GM19193 (cell line): ENCODE measurements around the gene MTRF1.

Source experiments
- POLR2A ChIP-seq: IDR thresholded peaks from 4 replicates; pipeline ENCODE4 v1.6.1; 2011; ENCODE audit not compliant: insufficient read depth, insufficient read length; ENCODE audit errors: extremely low read depth

Gene MTRF1

DNA sequence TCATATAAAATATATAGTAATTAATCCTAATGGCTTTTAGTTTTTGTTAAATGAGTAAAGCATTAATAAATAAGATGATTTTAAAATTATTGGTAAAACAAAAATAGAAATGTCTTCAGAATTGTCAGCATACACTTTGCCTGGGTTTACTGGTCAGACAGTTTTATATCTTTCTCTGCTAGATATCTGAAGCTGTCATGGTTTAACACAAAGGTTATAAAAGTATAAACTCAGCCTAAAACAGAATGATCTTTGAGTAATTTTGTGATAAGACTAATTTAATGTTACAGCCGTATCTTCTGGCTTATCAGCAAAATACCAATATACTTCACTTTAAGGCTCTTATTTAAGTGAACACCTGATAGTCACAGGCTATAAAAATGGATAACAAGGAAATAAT, 29.9 kb upstream of the MTRF1 start:
- TF ChIP-seq POLR2A: no peak

DNA sequence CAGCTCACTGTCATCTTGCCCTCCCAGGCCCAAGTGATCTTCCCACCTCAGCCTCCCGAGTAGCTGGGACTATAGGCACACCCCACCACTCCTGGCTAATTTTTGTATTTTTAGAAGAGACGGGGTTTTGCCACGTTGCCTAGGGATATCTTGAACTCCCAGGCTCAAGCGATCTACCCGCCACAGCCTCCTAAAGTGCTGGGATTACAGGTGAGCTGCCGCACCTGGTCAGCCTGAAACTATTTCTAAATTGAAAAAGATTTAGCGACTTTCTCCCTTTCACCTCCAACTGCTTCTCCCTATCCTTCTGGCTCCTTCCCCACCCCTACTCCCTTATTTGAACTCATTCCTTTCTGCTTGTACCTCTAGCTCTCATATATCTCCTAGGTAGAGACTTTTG, 27.9 kb upstream of the MTRF1 start:
- no peak for TF ChIP-seq POLR2A

DNA sequence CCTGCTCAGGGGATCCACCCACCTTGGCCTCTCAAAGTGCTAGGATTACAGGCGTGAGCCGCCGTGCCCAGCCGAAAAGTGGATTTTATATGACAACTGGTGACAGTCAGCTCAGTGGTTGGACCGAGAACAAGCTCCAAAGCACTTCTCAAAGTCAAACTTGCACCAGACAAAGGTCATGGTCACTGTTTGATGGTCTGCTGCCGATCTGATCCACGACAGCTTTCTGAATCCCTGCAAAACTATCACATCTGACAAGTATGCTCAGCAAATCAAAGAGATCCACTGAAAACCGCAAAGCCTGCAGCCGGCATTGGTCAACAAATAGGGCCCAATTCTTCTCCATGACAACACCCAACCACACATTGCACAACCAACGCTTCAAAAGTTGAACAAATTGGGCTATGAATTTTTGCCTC, 26.1 kb upstream of the MTRF1 start:
- TF ChIP-seq POLR2A: no peak

DNA sequence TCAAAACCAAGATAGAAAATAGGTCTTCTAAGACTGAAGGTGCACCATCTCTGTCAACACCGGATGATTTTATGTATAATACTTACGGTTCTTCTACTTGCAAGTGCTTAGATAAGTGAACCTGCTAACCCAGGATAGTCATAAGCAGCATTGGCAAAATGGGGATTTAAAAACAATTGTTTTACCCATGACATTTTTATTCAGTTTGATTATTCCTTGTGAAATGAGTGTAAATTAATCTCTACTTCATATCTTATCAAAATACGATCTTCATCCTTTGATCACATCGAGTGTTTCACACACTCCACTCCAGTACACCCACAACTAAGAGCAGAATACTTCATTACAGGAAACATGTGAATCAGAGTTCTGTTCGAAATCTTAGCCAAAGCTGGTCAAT, 23.0 kb upstream of the MTRF1 start:
- TF ChIP-seq POLR2A: no peak

DNA sequence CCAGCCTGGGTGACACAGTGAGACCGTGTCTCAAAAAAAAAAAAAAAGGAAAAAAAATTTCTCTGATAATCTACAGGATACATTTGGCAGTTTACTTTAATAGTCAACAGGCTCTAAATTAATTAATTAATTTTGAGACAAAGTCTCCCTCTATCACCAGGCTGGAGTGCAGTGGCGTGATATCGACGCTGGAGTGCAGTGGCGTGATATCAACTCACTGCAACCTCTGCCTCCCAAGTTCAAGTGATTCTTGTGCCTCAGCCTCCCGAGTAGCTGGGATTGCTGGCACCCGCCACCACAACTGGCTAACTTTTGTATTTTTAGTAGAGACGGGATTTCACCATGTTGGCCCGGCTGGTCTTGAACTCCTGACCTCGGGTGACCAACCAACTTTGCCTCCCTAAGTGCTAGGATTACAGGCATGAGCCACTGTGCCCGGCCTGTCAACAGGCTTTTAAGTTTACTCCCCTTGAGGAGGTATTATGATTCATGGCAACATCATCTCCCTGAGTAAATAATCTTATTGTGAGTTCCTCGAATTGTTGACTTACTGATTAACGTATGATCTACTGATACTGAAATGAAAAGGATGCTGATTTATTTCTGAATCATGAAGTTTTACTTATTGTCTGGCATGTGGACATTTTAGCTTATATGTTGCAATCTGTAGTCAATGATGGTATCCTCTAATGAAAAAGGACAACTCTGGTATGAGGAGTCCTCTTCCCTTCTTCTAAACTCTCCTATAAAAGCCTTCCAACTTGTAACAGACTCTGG, 21.3 kb upstream of the MTRF1 start:
- TF ChIP-seq POLR2A: no peak

DNA sequence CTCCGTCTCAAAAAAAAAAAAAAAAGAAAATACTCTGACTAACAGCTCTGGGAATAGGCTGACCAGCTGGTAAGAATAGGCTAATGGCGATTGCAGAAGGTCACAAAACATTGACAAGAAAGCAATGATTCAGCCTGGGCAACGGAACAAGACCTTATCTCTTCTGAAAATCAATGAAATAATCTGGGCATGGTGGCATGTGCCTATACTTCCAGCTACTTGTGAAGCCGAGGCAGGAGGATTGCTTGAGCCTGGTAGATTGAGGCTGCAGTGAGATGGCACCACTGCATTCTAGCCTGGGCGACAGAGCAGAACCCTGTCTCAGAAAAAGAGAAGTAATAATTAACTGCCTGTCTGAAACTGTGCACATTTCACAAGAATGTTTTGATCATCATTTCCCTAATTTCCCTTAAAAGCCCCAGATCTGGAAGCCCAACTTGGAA, 18.8 kb upstream of the MTRF1 start:
- TF ChIP-seq POLR2A: no peak

DNA sequence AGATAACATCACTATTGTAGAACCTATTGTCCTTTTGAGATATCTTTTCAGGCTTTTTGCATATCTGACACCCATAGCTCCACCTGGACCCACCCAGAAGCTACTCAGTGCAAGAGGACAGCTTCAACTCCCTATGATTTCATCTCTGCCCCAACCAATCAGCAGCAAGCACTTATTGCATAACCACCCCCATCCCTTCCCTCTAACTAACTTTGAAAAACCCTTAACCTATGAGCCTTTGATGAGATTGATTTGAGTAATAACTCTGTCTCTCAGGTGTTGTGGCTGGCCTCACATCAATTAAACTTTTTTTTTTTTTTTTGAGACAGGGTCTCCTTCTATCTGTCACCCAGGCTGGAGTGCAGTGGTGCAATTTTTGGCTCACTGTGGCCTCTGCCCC, 13.4 kb upstream of the MTRF1 start:
- no peak for TF ChIP-seq POLR2A

DNA sequence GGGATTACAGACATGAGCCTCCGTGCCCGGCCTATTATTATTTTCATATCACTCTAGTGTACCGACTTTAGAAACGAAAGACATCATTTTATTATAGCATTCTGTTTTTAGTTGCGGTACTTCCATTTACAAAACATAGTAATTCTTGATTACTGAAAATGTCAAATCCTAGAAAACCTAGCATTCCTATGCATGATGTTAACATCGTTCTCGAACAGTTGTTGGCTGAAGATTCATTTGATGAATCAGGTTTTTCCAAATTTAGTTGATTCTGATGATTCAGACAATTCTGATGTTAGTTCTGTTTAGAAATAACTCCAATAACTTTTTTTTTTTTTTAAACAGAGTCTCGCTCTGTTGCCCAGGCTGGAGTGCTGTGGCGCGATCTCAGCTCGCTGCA, 11.5 kb upstream of the MTRF1 start:
- TF ChIP-seq POLR2A: no peak

DNA sequence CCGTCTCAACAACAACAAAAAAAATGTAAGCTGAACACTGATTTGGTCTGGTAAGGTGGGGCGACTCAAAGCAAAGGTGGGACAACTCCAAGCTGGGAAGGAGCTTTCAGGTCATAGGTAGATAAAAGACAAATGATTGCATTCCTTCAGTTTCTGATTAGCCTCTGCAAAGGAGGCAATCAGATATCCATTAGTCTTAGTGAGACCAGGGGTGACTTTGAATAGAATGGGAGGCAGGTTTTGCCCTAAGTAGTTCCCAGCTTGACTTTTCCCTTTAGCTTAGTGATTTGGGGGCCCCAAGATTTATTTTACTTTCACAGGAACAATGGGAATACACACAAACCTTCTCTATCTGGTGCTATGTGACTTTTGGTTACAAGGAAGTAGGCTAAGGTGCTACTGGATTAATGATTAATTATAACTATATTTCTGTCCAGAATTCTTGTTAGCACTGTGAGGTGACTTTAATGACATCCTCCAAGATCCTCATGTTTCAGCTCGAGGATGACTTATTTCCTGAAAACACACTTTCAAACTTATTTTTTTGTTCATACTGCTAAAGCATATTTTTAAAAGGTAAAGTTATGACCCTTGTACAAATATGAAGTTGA, 10.6 kb upstream of the MTRF1 start:
- TF ChIP-seq POLR2A: no peak

DNA sequence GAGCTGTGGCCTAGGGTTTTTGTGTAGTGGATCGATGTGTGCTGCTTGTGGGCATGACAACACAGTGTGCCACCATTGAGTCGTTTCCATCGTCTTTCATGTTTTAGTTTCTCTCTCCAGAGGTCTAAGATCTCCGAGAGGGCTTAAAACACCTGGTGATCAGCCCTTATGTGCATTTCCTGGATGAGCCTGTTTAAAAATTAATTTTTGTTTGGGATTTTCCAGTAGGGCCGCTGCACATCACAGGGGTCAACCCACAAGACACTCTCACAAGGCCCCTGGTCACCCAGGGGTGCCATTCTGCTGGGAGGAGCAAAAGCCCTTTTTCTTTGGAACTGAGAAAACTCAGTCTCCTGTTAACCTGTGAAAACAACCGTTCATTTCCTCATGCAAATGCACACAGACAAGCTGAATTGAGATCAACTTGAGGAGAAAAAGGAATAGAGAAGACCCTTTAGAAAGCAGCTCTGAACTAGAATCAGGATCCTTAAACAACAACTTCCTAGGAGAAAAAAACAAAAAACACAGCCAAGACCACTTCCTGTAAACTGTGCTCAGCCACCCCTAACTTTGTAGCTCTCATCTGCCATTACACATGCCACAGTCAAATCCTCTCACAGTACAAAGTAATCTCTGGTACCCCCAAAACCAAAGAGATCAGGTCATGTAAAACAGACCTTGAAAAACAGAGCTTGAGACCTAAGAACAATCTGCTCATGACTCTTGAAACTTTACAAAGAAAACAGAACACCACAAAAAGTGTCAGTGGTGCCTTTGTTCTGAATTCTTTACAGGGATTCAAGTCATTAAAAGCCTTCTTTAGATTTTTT, 8.3 kb upstream of the MTRF1 start:
- no peak for TF ChIP-seq POLR2A

DNA sequence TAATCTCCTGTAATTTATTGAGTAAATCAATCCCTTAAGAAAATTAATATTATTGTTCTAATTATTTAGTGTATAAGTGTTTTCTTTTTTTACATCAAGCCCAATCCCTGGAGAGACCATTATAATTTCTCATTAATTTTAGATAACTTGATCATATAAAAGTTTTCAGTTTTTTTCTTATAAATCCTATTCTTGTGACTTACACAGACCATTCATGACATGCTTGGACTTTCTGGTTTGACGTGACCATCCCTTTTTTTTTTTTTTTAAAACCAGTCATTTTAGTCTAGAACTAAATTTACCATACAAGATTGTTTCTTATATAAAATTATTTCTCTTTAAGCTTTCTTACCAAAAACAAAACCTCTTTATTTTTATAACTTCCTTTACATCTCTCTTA, 5.4 kb upstream of the MTRF1 start:
- no peak for TF ChIP-seq POLR2A

DNA sequence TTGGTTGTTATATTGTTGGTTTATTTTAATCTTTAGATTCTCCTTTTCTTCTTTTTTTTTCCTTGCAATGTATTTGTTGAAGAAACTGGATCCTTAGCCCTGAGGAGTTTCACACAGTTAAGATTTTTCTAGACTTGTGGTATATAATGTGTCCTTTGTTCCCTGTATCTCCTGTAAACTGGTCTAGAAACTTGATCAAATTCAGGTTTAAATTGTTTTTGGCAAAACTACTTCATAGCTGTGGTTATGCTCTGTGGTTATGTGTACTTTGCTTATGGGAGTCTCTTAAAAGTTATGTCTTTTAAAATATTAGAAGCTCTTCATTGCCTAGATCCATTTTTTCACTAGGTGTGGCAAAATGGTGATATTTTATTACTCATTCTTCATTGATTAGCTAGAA, 3.7 kb upstream of the MTRF1 start:
- TF ChIP-seq POLR2A: no peak

DNA sequence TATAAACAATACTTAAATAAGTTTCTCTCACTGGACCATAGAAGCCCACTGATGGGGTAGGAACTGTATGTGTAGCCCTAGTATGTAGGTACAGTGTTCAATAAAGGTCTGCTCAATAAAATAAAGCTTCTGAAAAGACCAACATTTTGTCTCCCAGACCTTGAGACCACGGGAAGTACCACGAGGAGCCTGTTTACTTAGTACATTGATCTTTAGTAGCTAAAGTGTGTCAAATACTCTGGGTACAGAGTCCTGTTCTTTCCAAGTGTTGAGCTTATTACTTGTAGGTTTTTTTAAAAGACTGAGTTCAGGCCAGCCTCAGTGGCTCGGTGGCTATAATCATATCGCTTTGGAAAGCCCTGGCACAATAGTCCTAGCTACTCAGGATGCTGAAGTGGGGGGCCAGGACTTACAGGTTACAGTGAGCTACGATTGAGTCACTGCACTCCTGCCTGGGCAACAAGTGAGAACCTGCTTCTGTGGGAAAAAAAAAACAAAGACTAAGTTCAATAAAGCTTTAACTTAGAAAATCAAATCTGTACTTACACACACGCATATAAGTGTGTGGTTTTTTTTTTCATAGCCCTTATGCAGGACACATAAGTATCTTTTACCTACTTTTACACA, 3.4 kb downstream of the MTRF1 start:
- no peak for TF ChIP-seq POLR2A

DNA sequence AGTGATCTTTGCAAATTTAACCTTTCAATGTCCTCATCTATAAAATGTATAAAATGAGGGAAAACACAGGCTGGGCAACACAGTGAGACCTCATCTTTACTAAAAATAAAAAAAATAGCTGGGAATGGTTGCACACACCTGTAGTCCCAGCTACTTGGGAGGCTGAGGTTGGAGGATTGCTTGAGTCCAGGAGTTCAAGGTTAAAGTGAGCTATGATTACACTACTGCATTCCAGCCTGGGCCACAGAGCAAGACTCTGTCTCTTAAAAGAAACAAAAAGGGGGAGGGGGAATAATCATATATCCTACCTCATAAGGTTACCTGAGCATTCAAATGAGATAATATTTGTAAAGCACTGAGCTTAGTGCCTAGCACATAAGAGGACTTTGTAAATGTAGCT, 5.8 kb downstream of the MTRF1 start:
- TF ChIP-seq POLR2A: no peak

DNA sequence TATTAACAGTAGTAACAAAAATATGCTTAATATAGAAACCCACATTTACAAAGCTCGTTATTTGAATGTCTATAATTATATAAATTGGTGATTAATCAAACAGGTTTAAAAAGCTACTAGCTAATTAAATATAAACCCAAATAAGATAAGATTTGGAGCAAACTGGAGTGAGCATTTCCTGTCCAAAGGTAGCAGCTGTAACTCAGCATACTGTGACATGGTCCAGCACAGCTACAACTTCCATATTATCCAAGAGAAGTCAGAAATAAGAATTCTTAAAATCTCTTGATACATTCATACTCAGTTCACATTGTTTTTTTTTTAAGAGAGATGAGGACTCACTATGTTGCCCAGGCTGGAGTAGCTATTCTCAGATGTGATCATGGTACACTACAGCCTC, 8.5 kb downstream of the MTRF1 start:
- no peak for TF ChIP-seq POLR2A
